ENCODE data around the gene SLC19A1. TPM values are rescaled to one million over a fixed set of nuclear protein-coding genes. Genes with fewer than 3 reads are reported as not detected.

The SLC19A1 gene
- total RNA-seq, 4 donors from 2014 or later = 1.5 to 8.6 (median 5.3) TPM

- Histone ChIP-seq H3K9me3 (no peaks in the 10 kb centered on the region), H3K36me3 (no peaks in the 10 kb centered on the region), H3K4me1 (peaks cover 0 to 11% (median 6%) of the 10 kb centered on the region in 3 donors), H3K27ac (no peak overlapping the region), H3K27me3 (no peaks in the 10 kb centered on the region), H3K4me3 (no peak overlapping the region)
- no peak for ATAC-seq
- WGBS, 2 donors (ENCODE audit: low coverage in 1 of 2) = 90% methylated on average over 6 of the region's 37 CpGs; no CpG with 5 or more reads in 1 of the 2 donors
- no peak for TF ChIP-seq POLR2AphosphoS5 (IDR thresholded peaks at IDR 0.05)
These were observed 5.0 kb downstream of the SLC19A1 start for GRCh38 chr21:45537111-45537745.

- WGBS, 2 donors (ENCODE audit: low coverage in 1 of 2) = 84 to 100% methylated on average over 2 to 9 of the region's 31 CpGs
These were observed 5.7 kb downstream of the SLC19A1 start for GRCh38 chr21:45536301-45537081.

GRCh38 chr21:45535341-45536081 lies 6.7 kb downstream of the SLC19A1 start:
- Histone ChIP-seq H3K27me3 (no peaks in the 10 kb centered on the region), H3K4me1 (no peaks in the 10 kb centered on the region), H3K27ac (no peak overlapping the region), H3K36me3 (peaks cover 0 to 13% of the 10 kb centered on the region in 2 donors), H3K4me3 (no peak overlapping the region), H3K9me3 (no peaks in the 10 kb centered on the region)
- 87% methylated on average over 8 of the region's 34 CpGs; no CpG with 5 or more reads in 1 of the 2 donors for WGBS, 2 donors (ENCODE audit: low coverage in 1 of 2)
- ATAC-seq = no peak
- TF ChIP-seq POLR2AphosphoS5 (IDR thresholded peaks at IDR 0.05) (no peak), EP300 (IDR thresholded peaks at IDR 0.05) (no peak), CTCF (IDR thresholded peaks at IDR 0.05) (no peak), POLR2A (IDR thresholded peaks at IDR 0.05) (no peak)

More at GRCh38 chr21:45536301-45537081, 5.7 kb downstream of the SLC19A1 start:
- no peaks in the 10 kb centered on the region for H3K9me3 ChIP-seq
- peaks cover 0 to 5% (median 3%) of the 10 kb centered on the region in 3 donors for H3K4me1 ChIP-seq
- no peak overlapping the region for H3K27ac ChIP-seq
- no peaks in the 10 kb centered on the region for H3K27me3 ChIP-seq
- no peak overlapping the region for H3K4me3 ChIP-seq
- H3K36me3 ChIP-seq = peaks cover 0 to 6% of the 10 kb centered on the region in 2 donors
- no peak for ATAC-seq
- TF ChIP-seq POLR2A (IDR thresholded peaks at IDR 0.05) (no peak), POLR2AphosphoS5 (IDR thresholded peaks at IDR 0.05) (no peak), EP300 (IDR thresholded peaks at IDR 0.05) (no peak), CTCF (IDR thresholded peaks at IDR 0.05) (no peak)

- H3K9me3 ChIP-seq = no peaks in the 10 kb centered on the region
- H3K27ac ChIP-seq = no peak overlapping the region
- ATAC-seq = no peak
- no peak overlapping the region for H3K4me3 ChIP-seq
- TF ChIP-seq CTCF (IDR thresholded peaks at IDR 0.05) (no peak), POLR2AphosphoS5 (IDR thresholded peaks at IDR 0.05) (no peak), EP300 (IDR thresholded peaks at IDR 0.05) (no peak), POLR2A (IDR thresholded peaks at IDR 0.05) (no peak)
- peaks cover 0 to 16% of the 10 kb centered on the region in 2 donors for H3K36me3 ChIP-seq
- 100% methylated on average over 1 of the region's 28 CpGs; no CpG with 5 or more reads in 1 of the 2 donors for WGBS, 2 donors (ENCODE audit: low coverage in 1 of 2)
- no peaks in the 10 kb centered on the region for H3K27me3 ChIP-seq
- H3K4me1 ChIP-seq = no peaks in the 10 kb centered on the region
These were observed 7.5 kb downstream of the SLC19A1 start for GRCh38 chr21:45534636-45535331.
